GM12878 (cell line): ENCODE results near the gene GPR21. TPM values are rescaled to one million over a fixed set of nuclear protein-coding genes. Genes with fewer than 3 reads are reported as not detected.

Experiments used
- ATAC-seq: fragments of 200-7000 bp; cut with Tn5 transposase; 3 replicates; pipeline ENCODE4 v1.9.1; 2020; ENCODE audit warnings: mild to moderate bottlenecking, moderate library complexity
- BruUV-seq: library from RNA; stranded (reverse); fragments of 400-500 nt; replicated peaks from 2 replicates; lab custom pipeline; 2021; lab: Mats Ljungman, UMichigan
- CTCF ChIA-PET: fragments of 300-600 bp; sonication (Branson Sonifier 250); formaldehyde crosslinking; extraction: SDS; loops from one replicate; lab custom pipeline; 2021; ENCODE audit warnings: inconsistent platforms; lab: Yijun Ruan, JAX
- POLR2A ChIA-PET: fragments of 350-600 bp; formaldehyde crosslinking; extraction: SDS; loops from one replicate; lab custom pipeline; 2021; ENCODE audit warnings: inconsistent platforms; lab: Charles Lee
- RAD21 ChIA-PET: fragments of 300-600 bp; sonication (Branson Sonifier 250); formaldehyde crosslinking; loops from one replicate; lab custom pipeline; 2023; ENCODE audit warnings: antibody characterized with exemption; ENCODE audit not compliant: unreplicated experiment; lab: Charles Lee
- SMC1A ChIA-PET: fragments of 300-600 bp; sonication (Branson Sonifier 250); formaldehyde crosslinking; loops from one replicate; lab custom pipeline; 2023; ENCODE audit not compliant: unreplicated experiment, uncharacterized antibody; lab: Charles Lee
- DNase-seq: peaks from one replicate; pipeline ENCODE4 v3.0.0-alpha.2; 2011; ENCODE audit warnings: low read depth, low spot score
- FAIRE-seq: peaks from 3 replicates; lab custom pipeline; 2011; peaks lifted over from hg19 to GRCh38; lab: Jason Lieb, UNC
- H2AFZ ChIP-seq: 2 replicates; pipeline ENCODE4 v1.6.0; 2011; ENCODE audit warnings: low read depth, low read length, control low read depth; ENCODE audit not compliant: control insufficient read depth
- H3K27ac ChIP-seq: 2 replicates; pipeline ENCODE4 v1.5.1; 2011; ENCODE audit warnings: control low read depth; ENCODE audit not compliant: control insufficient read depth, insufficient read depth
- H3K27me3 ChIP-seq, 2 experiments: replicated peaks in 1 of 2; 2 replicates each; pipeline versions ENCODE4 v1.6.0 to v1.6.1; 2011; ENCODE audit warnings: low read length in 1 of 2; ENCODE audit not compliant: control insufficient read depth in 2 of 2, insufficient read depth in 2 of 2
- H3K36me3 ChIP-seq, 2 experiments: 2 replicates each; pipeline ENCODE4 v1.5.1; 2011; ENCODE audit warnings: low read length in 1 of 2; ENCODE audit not compliant: control insufficient read depth in 2 of 2, insufficient read depth in 2 of 2
- H3K4me1 ChIP-seq: 2 replicates; pipeline ENCODE4 v1.6.1; 2011; ENCODE audit warnings: mild to moderate bottlenecking, low read length, moderate library complexity, mixed read lengths; ENCODE audit not compliant: control insufficient read depth, insufficient read depth
- H3K4me2 ChIP-seq: 2 replicates; pipeline ENCODE4 v1.6.0; 2011; ENCODE audit warnings: control low read depth; ENCODE audit not compliant: control insufficient read depth, insufficient read depth
- H3K4me3 ChIP-seq: fragments of 200-600 bp; sonication (generic); 2 replicates; pipeline ENCODE4 v1.5.1; 2016
- H3K79me2 ChIP-seq: 2 replicates; pipeline ENCODE4 v1.6.0; 2011; ENCODE audit warnings: low read length; ENCODE audit not compliant: control insufficient read depth, insufficient read depth
- H3K9ac ChIP-seq: 2 replicates; pipeline ENCODE4 v1.8.0; 2011; ENCODE audit warnings: low read length, control low read depth, mixed read lengths; ENCODE audit not compliant: control insufficient read depth, insufficient read depth
- H3K9me3 ChIP-seq: replicated peaks from 3 replicates; pipeline ENCODE4 v1.5.1; 2011; ENCODE audit warnings: mild to moderate bottlenecking, low read length; ENCODE audit not compliant: control insufficient read depth, insufficient read depth
- H4K20me1 ChIP-seq: 2 replicates; pipeline ENCODE4 v1.6.0; 2011; ENCODE audit not compliant: control insufficient read depth, insufficient read depth
- E2F4 ChIP-seq: IDR thresholded peaks from 2 replicates; pipeline ENCODE4 v1.6.1; 2012; ENCODE audit warnings: low read depth, low read length, improper control_type of control experiment
- E2F8 ChIP-seq: fragments of 450-650 bp; IDR thresholded peaks from 2 replicates; pipeline ENCODE4 v1.6.1; 2018; ENCODE audit warnings: mild to moderate bottlenecking, low read depth, moderate library complexity; ENCODE audit not compliant: partially characterized antibody
- HCFC1 ChIP-seq: fragments of 150-350 bp; IDR thresholded peaks from 2 replicates; pipeline ENCODE4 v1.6.1; 2014; ENCODE audit warnings: low read length
- MYB ChIP-seq: fragments of 150-350 bp; IDR thresholded peaks from 2 replicates; pipeline ENCODE4 v1.6.1; 2014; ENCODE audit warnings: mild to moderate bottlenecking, low read depth, low read length, borderline replicate concordance
- MYC ChIP-seq: IDR thresholded peaks from 2 replicates; pipeline ENCODE4 v1.6.1; 2011; ENCODE audit warnings: mild to moderate bottlenecking, low read length, moderate library complexity, inconsistent platforms; ENCODE audit not compliant: insufficient read depth, insufficient replicate concordance, insufficient read length, severe bottlenecking
- SMAD1 ChIP-seq: fragments of 450-650 bp; IDR thresholded peaks from 2 replicates; pipeline ENCODE4 v1.6.1; 2018; ENCODE audit warnings: mild to moderate bottlenecking, low read depth; ENCODE audit not compliant: partially characterized antibody
- SUZ12 ChIP-seq: fragments of 200-600 bp; sonication (generic); IDR thresholded peaks from one replicate; pipeline ENCODE4 v1.6.1; 2018; ENCODE audit warnings: antibody characterized with exemption, mild to moderate bottlenecking; ENCODE audit not compliant: unreplicated experiment
- ZBTB4 ChIP-seq: fragments of 450-650 bp; formaldehyde crosslinking; IDR thresholded peaks from 2 replicates; pipeline ENCODE4 v1.4.0; 2022; ENCODE audit warnings: mild to moderate bottlenecking, moderate library complexity
- ZNF217 ChIP-seq: fragments of 450-650 bp; IDR thresholded peaks from 2 replicates; pipeline ENCODE4 v1.6.1; 2017; ENCODE audit warnings: antibody characterized with exemption, mild to moderate bottlenecking
- ZNF622 ChIP-seq: fragments of 450-650 bp; IDR thresholded peaks from 2 replicates; pipeline ENCODE4 v1.6.1; 2017; ENCODE audit warnings: mild to moderate bottlenecking, inconsistent platforms
- WGBS: methylation state at CpG from one replicate; pipeline ENCODE4 v1.1.6; 2016; ENCODE audit warnings: low lambda C conversion rate; ENCODE audit not compliant: insufficient replicate concordance, insufficient coverage; ENCODE audit errors: missing lambda C conversion rate; 5-methylcytosine and 5-hydroxymethylcytosine counted together
- in situ Hi-C: fragments of 300-500 bp; cut with MboI; formaldehyde crosslinking; loops from 9 replicates; pipeline ENCODE4 v1.14.3; 2018; ENCODE audit warnings: mixed read lengths
- intact Hi-C: fragments of 100-400 bp; cut with micrococcal nuclease; formaldehyde crosslinking; loops from one replicate; pipeline ENCODE4 v1.14.2; 2022; ENCODE audit not compliant: unreplicated experiment
- polyA plus RNA-seq, 11 experiments: library from polyadenylated mRNA; depleted of rRNA in 4 of 11; unstranded in 6 of 11; stranded (reverse) in 5 of 11; fragments of >200 nt; fragmentation: Nextera tagmentation in 4 of 11; fragmentation: Illumina TruSeq in 1 of 11; extraction: Ambion mirVana in 4 of 11; extraction: Trizol in 1 of 11; gene quantifications; 1 replicate in 1 of 11; 2 replicates in 10 of 11; pipeline versions ENCODE4 v1.2.1 to v1.2.3, GENCODE V29; 2011 to 2016; ENCODE audit warnings: inconsistent platforms in 2 of 11, missing spikeins in 2 of 11, low read depth in 1 of 11
- total RNA-seq, 4 experiments: library from RNA; depleted of rRNA in 3 of 4; stranded (reverse); fragments of >200 nt in 3 of 4; fragmentation: Illumina TruSeq in 1 of 4; extraction: Trizol in 1 of 4; gene quantifications; 2 replicates each; pipeline versions ENCODE4 v1.2.1 to v1.2.3, GENCODE V29; 2013 to 2021
- TF ChIP-seq, protein P1 (sequence below): IDR thresholded peaks from 2 replicates; pipeline ENCODE4 v1.6.1; 2012; ENCODE audit warnings: low read depth, low read length, improper control_type of control experiment
- TF ChIP-seq, protein P2 (sequence below): fragments of 450-650 bp; IDR thresholded peaks from 2 replicates; pipeline ENCODE4 v1.6.1; 2017; ENCODE audit warnings: low read depth, mild to moderate bottlenecking, moderate library complexity

GPR21 gene
- total and polyA plus RNA-seq, 10 of the 15 experiments (the other 5 are each of a cell fraction or from before 2014, with no cell fraction given) = 0.09 to 1.9 (median 0.57) TPM; not detected in 4

DNA sequence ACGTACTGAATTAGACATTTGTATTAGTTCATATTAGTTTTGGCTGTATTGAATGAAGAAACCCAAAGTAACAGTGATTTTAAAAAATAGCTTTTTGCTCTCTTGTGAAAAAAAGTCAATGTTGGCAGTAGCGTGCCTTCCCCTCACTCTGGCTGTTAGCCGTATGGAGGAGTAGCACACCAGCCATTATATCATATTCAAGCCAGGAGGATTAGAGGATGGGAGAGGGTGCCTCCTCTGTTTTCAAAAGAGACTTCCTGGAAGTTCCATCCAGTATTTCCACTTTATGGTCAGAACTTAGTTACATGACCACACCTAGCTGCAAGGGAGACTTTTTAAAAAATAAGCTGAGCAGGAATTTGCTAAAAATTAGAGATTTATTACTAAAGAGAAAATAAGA, 41.2 kb downstream of the GPR21 start (continued):
- no peak for TF ChIP-seq E2F8
- TF ChIP-seq, protein P1, sequence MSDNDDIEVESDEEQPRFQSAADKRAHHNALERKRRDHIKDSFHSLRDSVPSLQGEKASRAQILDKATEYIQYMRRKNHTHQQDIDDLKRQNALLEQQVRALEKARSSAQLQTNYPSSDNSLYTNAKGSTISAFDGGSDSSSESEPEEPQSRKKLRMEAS = no peak
- TF ChIP-seq MYC = no peak
- TF ChIP-seq, protein P2, sequence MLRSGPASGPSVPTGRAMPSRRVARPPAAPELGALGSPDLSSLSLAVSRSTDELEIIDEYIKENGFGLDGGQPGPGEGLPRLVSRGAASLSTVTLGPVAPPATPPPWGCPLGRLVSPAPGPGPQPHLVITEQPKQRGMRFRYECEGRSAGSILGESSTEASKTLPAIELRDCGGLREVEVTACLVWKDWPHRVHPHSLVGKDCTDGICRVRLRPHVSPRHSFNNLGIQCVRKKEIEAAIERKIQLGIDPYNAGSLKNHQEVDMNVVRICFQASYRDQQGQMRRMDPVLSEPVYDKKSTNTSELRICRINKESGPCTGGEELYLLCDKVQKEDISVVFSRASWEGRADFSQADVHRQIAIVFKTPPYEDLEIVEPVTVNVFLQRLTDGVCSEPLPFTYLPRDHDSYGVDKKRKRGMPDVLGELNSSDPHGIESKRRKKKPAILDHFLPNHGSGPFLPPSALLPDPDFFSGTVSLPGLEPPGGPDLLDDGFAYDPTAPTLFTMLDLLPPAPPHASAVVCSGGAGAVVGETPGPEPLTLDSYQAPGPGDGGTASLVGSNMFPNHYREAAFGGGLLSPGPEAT = no peak
- no peak for TF ChIP-seq MYB

- Histone ChIP-seq H3K4me1 (no peaks in the 10 kb centered on the region), H3K4me3 (no peak overlapping the region), H3K9ac (no peak overlapping the region), H3K4me2 (no peak overlapping the region), H3K79me2 (no peaks in the 10 kb centered on the region), H4K20me1 (no peaks in the 10 kb centered on the region), H3K36me3 (peaks cover 0 to 17% of the 10 kb centered on the region in 2 experiments), H3K27me3 (no peaks in the 10 kb centered on the region), H2AFZ (no peak overlapping the region), H3K27ac (no peak overlapping the region), H3K9me3 (no peaks in the 10 kb centered on the region)
- ATAC-seq = no peak
- ChIA-PET RAD21 (interaction anchor here (1.1 to 6.5 kb wide), 3 partner anchors 144 to 269 kb away, joined by 3 to 47 read pairs (median 15); no protein-coding TSS in a partner anchor), SMC1A (interaction anchor here (0.9 to 4.1 kb wide), 6 partner anchors 13 to 269 kb away, joined by 3 to 52 read pairs (median 9); no protein-coding TSS in a partner anchor), CTCF (interaction anchor here (0.6 to 5.8 kb wide), 11 partner anchors 42 to 273 kb away, joined by 3 to 115 read pairs (median 7); no protein-coding TSS in a partner anchor), POLR2A (interaction anchor here (0.7 kb wide), 1 partner anchor 145 kb away, joined by 3 read pairs; no protein-coding TSS in a partner anchor)
- in situ Hi-C loops = loop anchor here (5.0 kb wide), 1 partner anchor 272 kb away; no protein-coding TSS in a partner anchor
- WGBS = 83% methylated on average over 3 of the region's 3 CpGs
- FAIRE-seq = no peak
- intact Hi-C loops = loop anchor here (5.0 kb wide), 1 partner anchor 147 kb away; no protein-coding TSS in a partner anchor
- DNase-seq = no peak
- no TSS peak for BruUV-seq
- TF ChIP-seq ZNF622 (no peak), E2F4 (no peak), ZNF217 (no peak), SMAD1 (no peak), ZBTB4 (no peak), SUZ12 (no peak), HCFC1 (no peak)
Observed at GRCh38 chr9:123080444-123080843, 47.0 kb downstream of the GPR21 start.
